Kidney epithelial cell (primary cell): ENCODE measurements around the gene RASL12. TPM values are rescaled to one million over a fixed set of nuclear protein-coding genes. Genes with fewer than 3 reads are reported as not detected.

Experiments used
- DNase-seq: peaks from one replicate; pipeline ENCODE4 v3.0.0-alpha.2; 2010; ENCODE audit warnings: low read depth
- H3K27me3 ChIP-seq: 2 replicates; pipeline ENCODE4 v1.6.0; 2011; ENCODE audit warnings: low read length; ENCODE audit not compliant: control insufficient read depth, insufficient read depth
- H3K36me3 ChIP-seq: 2 replicates; pipeline ENCODE4 v1.5.1; 2011; ENCODE audit warnings: low read length; ENCODE audit not compliant: control insufficient read depth, insufficient read depth
- H3K4me3 ChIP-seq: 2 replicates; pipeline ENCODE4 v1.5.1; 2011; ENCODE audit warnings: low read depth, mild to moderate bottlenecking, control low read depth, low read length
- total RNA-seq: library from RNA; depleted of rRNA; stranded (reverse); fragments of >200 nt; gene quantifications from 2 replicates; pipeline ENCODE4 v1.2.3, GENCODE V29; 2015
- TF ChIP-seq, protein P1 (sequence below): IDR thresholded peaks from 2 replicates; pipeline ENCODE4 v1.5.1; 2011; ENCODE audit warnings: mild to moderate bottlenecking, moderate library complexity, low read length, control low read depth, inconsistent platforms; ENCODE audit not compliant: insufficient read depth, poor library complexity, severe bottlenecking

The RASL12 gene
- total RNA-seq, 1 donor from 2014 or later = 0.92 TPM

DNA sequence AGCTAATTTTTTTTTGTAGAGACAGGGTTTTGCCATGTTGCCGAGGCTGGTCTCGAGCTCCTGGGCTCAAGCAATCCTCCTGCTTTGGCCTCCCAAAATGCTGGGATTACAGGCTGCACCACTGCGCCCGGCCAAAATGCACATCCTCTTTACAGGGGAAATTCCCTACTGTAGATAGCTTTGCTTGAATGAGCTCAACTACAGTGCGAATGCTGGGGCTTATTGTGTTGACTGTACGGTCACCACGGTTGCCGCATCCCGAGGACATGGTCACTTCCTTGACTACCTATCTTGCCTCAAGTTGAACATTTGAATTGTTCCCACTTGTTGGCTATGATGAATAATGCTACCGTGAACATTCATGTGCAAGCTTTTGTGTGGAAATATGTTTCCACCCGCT lies 33.1 kb downstream of the RASL12 start:
- Histone ChIP-seq H3K36me3 (no peaks in the 10 kb centered on the region), H3K27me3 (no peaks in the 10 kb centered on the region), H3K4me3 (no peak overlapping the region)
- DNase-seq = no peak
- TF ChIP-seq, protein P1, sequence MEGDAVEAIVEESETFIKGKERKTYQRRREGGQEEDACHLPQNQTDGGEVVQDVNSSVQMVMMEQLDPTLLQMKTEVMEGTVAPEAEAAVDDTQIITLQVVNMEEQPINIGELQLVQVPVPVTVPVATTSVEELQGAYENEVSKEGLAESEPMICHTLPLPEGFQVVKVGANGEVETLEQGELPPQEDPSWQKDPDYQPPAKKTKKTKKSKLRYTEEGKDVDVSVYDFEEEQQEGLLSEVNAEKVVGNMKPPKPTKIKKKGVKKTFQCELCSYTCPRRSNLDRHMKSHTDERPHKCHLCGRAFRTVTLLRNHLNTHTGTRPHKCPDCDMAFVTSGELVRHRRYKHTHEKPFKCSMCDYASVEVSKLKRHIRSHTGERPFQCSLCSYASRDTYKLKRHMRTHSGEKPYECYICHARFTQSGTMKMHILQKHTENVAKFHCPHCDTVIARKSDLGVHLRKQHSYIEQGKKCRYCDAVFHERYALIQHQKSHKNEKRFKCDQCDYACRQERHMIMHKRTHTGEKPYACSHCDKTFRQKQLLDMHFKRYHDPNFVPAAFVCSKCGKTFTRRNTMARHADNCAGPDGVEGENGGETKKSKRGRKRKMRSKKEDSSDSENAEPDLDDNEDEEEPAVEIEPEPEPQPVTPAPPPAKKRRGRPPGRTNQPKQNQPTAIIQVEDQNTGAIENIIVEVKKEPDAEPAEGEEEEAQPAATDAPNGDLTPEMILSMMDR = no peak

- H3K27me3 ChIP-seq = no peaks in the 10 kb centered on the region
- TF ChIP-seq, protein P1 = peak; percentile 61
- DNase-seq = no peak
These were observed 34.0 kb downstream of the RASL12 start for GRCh38 chr15:65033659-65034269.

DNA sequence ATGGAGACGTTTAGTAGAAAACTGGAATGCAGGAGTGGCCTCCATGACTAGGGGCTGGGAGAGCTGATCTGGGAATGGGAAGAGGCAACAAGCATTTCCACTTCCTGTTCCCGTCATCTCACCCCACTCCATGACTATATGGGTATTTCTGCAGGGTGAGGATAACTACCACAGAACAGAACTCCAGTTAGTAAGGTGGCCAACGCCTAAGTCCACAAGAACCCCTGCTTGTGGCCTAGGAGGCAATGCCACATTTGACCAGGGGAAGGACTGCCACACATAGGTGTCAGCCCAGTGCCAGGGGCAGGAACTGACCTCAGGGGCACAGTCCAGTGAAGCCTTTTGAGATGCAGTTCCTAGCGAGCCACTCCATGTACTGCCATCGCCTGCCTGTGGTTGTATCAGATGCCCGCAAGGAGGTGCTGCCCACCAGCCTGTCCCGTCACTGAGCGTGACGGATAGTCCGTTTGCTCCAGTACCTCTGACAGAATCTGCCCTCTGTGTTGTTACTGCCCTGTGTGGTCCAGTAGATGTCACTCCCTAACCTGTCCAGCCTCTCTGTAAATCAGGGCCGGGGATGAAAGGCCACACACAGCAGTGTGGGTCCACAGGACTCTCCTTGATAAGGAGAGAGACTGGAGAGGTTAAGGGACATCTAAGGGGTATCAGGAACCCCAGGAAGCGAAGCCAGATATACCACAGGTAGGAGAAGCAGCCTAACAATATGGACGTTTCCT lies 34.8 kb downstream of the RASL12 start:
- no peaks in the 10 kb centered on the region for H3K36me3 ChIP-seq
- no peak for DNase-seq
- TF ChIP-seq, protein P1 = peak; percentile 97
- H3K4me3 ChIP-seq = no peak overlapping the region
- H3K27me3 ChIP-seq = no peaks in the 10 kb centered on the region

More at GRCh38 chr15:65033659-65034269, 34.0 kb downstream of the RASL12 start:
- H3K4me3 ChIP-seq = no peak overlapping the region
- no peaks in the 10 kb centered on the region for H3K36me3 ChIP-seq

- no peak for DNase-seq
- TF ChIP-seq, protein P1 = no peak
- H3K36me3 ChIP-seq = no peaks in the 10 kb centered on the region
- H3K27me3 ChIP-seq = no peaks in the 10 kb centered on the region
- H3K4me3 ChIP-seq = peak overlapping the region; percentile 57
These were observed 38.0 kb downstream of the RASL12 start for GRCh38 chr15:65029736-65030208.

- Histone ChIP-seq H3K27me3 (no peaks in the 10 kb centered on the region), H3K4me3 (peak within 1 kb of the TSS; percentile 57), H3K36me3 (no peaks in the 10 kb centered on the region)
- TF ChIP-seq, protein P1 = no peak
- DNase-seq = no peak
These were observed 38.7 kb downstream of the RASL12 start, which contains the start of gene MTFMT for GRCh38 chr15:65028921-65029735. MTFMT (minus strand) TSS chr15:65029639; CDS start chr15:65029613, 26 bp downstream.
